HG02884 (cell line): Measurements from ENCODE around the gene BICD1.

Experiments used
- ATAC-seq: cut with Tn5 transposase; IDR thresholded peaks from one replicate; pipeline ENCODE4 v1.9.1; 2021; ENCODE audit warnings: mild to moderate bottlenecking, moderate library complexity; ENCODE audit not compliant: unreplicated experiment

BICD1 gene

DNA sequence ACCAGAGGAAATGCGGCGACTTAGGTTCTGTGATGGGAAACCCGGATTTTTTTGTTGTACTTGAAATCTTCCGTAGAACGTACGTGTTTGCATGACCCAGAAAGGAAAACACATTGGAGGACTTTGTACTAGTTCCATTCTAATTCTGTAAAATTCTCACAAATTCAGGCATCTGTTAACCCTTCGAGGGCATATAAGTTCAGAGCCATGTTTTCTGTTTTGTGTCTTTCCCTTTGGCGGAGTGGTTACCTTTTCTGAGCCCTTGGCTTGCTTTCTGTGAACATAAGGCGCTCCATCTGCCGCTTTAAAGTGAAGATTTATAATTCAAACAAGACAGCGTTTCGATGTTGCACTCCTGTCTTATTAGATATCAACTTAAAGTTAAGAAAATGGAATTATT is 34.2 kb downstream of the BICD1 start:
- ATAC-seq: no peak

DNA sequence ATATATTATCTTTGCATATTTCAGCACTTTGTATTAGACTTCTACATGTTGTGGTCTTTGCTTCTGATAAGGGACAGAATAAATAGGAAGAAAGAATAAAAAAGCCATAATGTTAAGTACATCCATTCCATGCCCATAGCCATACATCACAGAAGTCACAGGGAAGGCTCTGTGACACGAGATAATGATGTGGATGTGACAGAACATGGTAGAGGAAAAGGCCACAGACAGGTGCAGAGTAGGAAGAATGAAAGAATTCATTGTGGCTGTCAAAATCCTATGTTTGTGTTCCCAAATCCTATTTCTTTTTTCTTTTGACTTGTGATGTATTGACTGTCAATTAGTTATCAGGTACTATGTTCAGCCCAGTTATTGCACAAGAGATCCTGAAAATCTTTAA is 38.4 kb downstream of the BICD1 start:
- no peak for ATAC-seq

DNA sequence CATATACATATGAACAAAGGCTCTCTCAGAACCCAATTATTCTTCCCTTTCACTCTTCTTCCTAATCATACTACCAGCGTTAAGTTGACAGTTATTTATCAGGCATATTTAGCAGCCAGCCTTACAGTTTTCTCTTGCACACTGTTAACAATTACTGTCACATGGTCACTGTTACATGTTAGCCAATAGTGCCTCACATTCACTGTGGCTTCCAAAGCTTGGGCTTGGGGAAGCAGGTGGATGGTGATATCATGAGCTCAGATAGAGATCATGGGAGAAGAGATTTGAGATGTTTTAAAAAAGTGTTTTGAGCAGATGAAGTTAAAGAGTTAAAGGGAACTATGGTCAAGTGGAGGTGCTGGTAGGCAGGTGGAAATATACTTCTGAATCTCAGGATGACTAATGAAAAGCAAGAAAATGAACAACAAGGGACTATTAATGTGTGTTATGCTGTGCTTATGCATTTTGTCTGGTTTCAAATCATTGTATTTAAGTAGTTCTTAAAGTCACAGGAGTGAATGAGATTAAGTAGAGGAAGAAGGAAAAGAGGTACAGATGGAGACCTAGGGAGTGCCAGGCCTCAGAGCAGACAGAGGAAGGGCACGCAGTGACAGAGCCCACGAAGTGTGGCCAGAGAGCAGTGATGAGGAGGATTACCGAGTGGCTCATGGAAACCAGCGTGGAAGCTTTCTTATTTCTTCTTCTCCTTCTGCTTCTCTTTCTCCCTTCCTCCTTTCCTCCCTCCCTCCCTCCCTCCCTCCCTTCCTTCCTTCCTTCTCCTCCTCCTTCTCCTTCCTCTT is 39.6 kb downstream of the BICD1 start:
- ATAC-seq: peak; percentile 88

DNA sequence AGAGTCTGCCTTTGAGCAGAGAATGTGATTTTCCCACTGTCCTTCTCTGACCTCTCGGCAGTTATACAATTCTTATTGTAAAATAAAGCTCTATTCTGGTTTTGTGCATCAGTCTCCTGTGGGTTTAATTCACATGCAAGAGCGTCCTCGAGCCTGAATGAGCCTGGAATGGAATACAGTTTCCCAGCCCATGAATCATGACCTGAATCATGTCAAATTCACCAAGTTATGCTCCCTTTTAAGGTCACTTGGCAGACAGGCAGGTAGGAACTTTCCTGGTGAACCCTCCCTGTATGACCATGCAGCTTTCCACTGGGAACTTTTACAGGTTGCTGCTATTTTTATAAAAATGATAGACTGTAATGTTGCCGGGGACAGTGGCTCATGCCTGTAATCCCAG is 41.7 kb downstream of the BICD1 start:
- ATAC-seq: no peak

DNA sequence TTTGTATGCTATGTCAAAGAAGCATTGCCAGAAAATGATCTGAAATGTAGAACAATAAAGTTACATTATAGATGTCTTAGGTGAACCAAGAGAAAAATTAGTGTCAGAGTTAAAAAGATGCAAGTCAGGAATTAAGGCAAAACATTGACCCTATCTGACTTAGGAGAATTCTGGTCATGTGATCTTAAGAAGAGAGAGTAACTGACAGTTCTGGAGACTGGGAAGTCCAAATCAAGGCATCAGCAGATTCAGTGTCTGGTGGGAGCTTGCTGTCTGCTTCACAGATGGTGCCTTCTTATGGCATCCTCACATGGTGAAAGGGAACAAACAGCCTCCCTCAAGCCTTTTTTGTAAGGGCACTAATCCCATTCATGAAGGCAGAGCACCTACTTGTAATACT is 42.8 kb downstream of the BICD1 start:
- no peak for ATAC-seq

DNA sequence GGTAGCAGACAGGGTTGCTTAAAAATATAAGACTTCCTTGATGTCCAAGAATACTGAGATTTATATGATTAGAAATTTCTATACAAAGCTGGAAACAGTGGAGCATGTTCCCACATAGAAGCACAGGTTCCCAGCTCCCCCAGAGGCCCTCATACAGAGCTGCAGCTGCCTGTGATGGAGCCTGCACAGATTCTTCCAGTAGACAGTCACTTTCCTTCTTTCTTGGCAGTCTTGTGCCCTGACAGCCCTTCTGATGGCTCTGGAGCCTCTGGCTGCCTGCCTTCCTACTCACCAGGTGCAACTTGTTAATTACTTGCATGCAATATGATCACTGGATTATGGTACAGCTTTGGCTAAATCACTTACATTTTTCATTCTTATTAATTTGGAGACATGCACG is 44.4 kb downstream of the BICD1 start:
- no peak for ATAC-seq

DNA sequence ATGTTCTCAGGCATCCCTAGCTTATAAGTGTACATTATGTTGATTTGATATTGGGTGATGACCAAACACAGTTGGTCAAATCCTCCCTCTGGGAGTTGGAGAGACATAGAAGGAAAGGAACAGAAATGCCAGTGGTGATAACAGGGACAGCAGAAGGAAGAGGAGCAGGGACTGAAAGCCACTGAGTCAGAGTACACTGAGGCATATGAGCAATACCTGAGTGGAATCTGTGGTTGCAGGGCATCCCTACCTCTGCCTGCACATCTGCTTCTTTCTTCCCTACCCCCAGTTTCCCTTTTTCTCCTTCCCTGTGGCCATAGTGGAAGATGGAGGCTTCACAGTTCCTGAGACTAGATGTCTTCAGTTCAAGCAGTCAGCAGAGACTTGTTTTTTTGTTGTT is 44.9 kb downstream of the BICD1 start:
- no peak for ATAC-seq

DNA sequence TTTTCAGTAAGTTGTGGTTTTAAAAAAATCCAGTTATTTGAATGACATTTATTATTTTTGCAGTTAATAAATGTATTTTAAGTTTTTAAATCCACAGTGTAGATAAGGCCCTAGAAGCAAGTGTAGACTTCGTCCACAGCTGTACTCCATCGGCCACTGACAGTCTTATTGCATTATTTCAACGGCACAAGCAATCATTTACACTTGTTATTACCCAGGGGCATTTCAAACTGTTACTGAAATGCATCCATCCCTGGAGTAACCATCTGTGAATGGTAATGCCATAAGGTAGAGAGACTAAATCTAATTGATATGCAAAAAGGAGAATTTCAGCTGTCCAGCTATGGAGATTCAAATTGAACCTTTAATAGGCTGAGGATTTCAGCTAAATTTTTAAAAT is 48.4 kb downstream of the BICD1 start:
- ATAC-seq: no peak

DNA sequence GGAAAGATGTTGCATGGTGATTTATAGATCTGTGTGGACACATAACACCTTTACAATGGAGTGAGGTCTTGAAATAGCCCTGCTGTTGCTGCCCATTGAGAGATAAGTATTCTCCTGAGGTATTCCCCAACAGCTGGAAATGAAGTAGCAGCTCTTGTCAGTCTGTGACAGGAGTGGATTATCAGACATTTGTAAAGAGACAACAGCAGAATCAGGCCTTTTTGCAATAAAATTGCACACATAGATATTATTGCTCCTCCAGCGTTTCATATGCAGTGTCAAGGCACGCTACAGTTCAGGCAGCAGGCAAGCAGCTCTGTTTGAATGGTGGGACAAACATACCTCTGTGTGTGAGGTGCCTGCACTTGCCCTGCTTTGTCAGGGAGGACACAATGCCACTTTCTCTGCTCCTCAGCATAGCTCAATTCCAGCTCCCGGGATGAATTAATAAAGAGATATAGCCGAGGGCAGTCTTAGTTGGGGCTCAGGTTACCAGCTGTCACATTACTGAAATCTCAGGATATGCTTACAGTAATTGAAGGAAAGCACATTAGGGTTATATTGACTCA is 49.4 kb downstream of the BICD1 start:
- no peak for ATAC-seq

DNA sequence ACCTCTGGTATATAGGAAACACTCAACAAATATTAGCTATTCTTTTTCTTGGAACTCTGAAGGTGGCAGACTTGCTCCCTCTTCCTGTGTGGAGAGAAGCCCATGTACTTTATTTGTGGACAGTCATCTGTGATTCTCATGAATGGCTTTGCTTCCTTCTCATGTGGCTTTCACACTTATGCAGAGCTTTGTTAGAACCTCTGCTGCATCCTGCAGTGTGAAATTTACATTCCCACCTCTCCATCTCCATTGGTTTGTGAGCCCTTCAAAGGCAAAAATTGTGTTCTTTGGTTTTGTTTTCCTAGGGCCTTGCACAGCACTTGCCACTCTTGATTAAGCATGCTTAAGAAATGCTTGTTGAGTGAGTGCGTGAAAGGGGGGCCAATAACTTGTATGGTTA is 51.9 kb downstream of the BICD1 start:
- ATAC-seq: no peak

DNA sequence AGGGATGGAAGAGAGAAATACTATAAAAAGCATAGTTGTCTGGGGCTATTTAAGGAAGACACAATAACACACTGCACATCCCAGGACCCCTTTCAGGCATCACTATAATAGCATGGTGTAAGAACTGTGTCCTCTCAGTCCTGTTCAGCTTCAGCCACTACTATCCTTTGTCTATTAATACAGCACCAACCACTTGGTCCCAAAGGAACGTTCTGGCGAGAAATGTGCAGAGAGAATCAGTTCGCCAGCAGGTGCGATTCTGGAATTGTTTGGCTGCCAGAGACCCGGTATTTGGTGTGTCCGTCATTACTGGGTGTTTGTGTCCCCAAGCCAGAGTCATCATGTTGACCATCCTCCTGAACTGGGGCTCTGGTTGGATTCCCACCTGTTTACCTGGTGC is 52.7 kb downstream of the BICD1 start:
- ATAC-seq: no peak

DNA sequence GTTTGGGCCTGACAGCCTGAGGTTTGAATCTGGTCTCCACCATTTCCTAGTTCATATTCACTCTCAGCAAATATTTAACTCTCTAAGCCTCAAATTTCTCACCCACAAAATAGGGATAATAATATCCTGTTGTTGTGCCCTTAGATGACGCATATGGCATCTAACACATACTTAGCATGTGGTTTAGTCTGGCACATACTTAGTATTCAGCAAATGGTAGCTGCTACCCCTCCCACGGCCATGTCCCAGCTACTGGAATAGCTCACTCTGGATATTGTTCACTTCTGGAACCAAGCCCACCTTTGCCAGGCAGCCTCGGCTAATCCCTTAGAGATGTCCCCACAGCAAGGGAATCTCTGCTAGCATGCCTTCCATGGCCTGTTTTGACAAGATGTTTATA is 53.3 kb downstream of the BICD1 start:
- ATAC-seq: no peak

DNA sequence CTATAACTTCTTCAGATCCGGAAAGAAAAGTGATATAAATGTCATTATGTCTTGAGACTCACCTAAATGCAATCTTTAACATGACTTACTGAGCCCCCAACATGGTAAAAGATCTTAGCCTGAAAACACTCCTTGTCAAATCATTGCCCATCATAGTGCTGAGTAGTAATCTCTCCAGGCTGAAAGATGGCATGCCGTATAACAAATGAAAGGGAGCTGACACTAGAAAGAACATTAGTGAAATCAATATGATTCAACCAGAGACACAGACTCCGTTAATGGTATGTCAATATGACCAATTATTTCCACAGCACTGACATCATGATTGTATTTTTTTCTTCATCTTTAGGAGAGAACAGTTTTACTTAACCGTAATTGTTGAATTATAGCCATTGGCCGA is 54.4 kb downstream of the BICD1 start:
- no peak for ATAC-seq

DNA sequence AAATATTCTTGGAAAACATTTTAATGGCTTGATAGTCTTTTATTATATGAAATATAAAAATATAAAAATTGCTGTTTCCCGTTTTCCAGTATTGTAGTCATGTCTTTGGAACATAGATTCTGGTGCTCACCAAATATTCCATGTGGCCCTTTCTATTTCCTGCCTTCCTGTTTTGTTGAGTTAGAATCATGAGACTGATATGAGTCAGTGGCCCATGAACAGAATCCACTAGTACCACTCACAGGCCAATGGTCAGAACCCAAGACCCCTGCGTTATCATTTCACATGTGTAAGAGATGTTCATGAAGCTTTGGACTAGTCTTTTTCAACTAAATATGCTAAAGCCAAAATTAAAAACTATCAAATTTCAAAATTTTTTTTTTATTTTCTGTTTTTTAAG is 56.9 kb downstream of the BICD1 start:
- no peak for ATAC-seq

DNA sequence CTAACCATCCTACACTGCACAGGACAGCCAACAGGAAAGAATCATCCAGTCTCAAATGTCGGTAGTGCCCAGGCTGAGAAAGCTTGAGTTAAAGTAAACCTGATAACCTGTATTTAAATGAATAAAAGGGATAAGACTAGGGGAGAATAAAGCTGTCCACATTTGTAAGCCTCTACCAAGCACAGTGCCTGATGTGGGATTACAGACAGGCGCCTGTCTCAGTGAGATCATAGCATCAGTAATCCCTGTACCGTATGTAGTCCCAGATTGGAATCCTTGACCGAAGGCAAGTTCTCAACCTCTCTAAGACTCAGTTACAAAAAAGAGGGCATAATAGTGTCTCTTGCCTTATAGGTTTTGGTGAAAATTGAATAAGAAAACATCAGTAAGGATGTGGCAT is 59.9 kb downstream of the BICD1 start:
- no peak for ATAC-seq

DNA sequence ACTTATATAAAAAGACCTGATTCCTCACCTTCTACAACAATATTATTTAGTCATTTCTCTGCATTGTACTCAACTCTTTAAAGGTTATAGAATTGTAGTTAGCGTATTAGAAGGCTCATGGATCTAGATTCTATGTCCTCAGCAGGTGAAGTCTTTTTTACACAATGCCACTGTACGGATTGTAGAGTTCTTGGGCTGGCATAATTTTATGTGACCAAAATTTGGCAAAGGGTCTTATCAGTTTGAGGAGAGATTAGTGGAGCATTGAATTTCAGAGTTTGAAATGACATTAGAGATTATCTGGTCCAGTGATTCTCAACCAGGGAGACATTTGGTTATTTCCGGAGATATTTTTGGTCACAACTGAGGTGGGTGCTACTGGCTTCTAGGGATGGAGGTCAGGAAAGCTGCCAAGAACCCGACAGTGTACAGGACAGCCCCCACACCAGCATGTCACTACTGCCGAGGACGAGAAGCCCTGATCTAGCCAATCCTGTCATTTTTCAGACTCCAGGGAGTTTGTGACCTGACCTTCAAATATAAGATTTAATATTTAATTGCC is 63.9 kb downstream of the BICD1 start:
- no peak for ATAC-seq

DNA sequence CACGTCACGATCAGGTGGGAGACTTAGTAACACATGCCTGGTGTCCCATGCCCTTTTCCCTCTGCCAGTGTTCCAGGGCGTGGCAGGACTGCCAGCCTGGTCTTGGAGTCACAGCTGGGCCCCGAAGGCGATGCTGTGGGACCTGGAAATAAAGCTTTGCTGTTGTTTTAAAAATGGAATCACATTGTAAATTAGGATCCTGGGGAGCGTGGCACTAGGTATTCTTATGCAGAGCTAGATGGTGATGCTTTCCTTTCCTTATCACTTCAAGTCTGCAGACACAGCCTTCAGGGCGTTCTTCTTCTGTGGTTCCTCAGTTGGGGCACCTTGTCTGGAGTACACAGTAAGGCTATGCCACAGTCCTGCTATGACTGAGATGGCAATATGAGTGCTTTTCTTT is 64.6 kb downstream of the BICD1 start:
- no peak for ATAC-seq

DNA sequence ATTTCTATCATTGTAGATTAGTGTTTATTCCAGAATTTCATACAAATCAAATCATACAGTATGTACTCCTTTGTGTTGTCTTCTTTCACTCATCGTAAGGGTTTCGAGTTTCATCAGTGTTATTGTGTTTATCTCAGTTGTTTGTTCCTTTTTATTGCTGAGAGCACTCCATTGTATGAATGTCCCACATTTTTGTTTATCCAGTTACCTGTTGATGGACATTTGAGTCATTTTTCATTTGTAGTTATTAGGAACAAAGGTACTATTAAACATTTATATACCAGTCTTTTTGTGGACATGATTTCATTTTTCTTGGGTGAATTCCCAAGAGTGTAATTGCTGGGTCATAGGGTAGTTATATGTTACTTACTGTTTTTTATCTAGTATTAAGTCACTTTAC is 70.0 kb downstream of the BICD1 start:
- ATAC-seq: no peak

DNA sequence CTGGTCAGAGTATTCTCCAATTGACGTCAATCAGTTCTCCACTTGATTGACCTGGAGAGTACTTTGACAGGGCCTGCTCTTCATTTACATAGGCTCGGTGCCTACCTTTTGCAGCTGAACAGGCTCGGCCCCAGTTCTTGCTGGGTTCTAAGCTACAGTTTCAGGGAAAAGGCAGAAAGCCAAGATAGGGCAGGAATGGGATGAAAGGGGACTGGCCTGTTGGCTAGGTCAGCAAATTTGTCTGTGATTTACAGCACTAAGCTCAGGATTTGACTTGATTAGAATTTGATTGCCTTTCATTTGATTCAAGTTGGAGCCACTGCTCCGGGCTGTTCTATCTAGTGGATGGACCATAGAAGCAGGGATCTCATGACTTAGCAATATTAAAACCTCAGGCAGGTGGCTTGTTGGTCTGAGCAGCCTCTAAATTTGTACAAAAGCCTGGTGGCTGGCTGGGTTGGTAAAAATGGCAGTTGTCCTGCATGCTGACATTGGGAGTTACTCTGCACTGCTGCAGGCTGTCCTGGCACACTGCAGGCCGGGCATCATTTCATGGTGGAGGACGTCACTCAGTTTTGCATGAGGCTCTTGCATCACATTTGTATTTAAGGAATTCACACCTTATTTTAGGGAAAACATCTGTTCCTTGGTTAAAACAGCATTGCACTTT is 71.8 kb downstream of the BICD1 start:
- no peak for ATAC-seq

DNA sequence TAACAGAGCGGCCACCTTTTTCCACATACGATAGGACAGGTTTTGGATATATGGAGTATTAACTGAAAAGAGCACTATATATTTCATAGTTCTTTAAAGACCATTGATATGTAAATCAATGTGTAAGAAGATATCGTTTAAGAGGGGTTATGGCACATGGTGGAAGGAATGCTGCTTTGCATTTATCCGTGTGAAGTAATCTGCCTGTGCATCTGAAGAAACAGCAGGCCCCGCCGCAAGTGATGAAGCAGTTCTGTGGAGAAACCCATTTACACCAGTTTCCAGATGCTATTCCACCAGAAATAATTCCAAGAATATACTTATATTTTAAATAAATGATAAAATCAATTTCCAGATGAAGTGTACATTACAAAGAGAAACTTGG is 72.4 kb downstream of the BICD1 start:
- ATAC-seq: no peak

DNA sequence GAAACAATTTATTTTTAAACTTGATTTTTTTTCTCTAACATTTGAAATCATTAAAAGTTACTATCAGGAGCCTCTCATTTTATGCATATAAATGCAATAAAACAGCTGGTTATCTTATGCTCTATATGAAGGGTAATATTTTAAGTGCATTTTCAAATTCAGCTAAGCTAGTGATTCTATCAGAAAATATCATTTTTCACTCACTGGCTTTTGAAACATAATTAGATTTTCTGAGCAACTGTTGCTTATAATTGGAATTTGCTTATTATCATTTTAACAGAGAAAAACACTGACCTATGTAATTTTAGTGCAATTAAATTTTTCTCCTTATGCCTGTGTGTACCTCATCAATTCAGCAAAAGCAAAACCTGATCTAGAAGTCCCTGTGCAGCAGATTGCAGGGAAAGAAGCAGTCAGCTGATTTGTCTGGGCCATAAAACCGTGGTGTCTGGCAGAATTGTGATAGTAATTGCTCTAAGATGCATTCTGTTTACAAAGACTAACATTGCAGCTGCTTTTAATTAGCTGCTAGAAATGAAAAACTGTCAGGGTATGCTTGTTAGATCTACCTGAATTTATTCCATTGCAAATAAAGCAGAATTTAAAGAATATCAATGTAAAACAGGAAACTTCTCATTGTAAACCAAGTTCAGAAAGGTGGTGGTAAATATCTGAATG is 75.0 kb downstream of the BICD1 start:
- no peak for ATAC-seq

DNA sequence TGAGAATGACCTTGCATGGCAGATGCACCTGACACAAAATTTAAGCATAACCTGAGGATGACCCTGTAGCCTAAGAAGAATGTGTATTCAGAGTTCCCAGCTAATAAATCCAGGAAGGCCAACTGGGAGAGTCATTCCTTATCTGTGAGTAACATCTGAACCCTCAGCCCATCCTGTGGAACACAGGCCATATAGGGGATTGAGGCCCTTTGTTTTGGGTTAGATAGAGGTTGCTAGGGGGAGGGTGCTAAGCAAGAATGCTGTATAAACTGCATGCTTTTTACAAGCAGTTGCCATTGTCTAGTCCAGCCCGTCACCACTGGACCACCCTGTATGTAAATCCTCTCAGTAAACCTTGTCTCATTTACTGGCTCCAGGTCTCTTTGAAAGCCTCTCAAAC is 77.0 kb downstream of the BICD1 start:
- no peak for ATAC-seq
